ENCODE results near the gene RASD1.

Gene RASD1

GRCh38 chr17:17502741-17503565, 6.8 kb upstream of the RASD1 start:
- TF ChIP-seq CTCF (IDR thresholded peaks at IDR 0.05): no peak

GRCh38 chr17:17500999-17501605, 4.9 kb upstream of the RASD1 start:
- no peak for TF ChIP-seq CTCF (IDR thresholded peaks at IDR 0.05)

- no peak for TF ChIP-seq CTCF (IDR thresholded peaks at IDR 0.05)
Measured at GRCh38 chr17:17499402-17500145, 3.4 kb upstream of the RASD1 start.

- no peak for TF ChIP-seq CTCF (IDR thresholded peaks at IDR 0.05)
Measured at GRCh38 chr17:17498606-17499301, 2.6 kb upstream of the RASD1 start.

GRCh38 chr17:17497845-17498520, 1.8 kb upstream of the RASD1 start:
- no peak for TF ChIP-seq CTCF (IDR thresholded peaks at IDR 0.05)

GRCh38 chr17:17497065-17497844, 1.1 kb upstream of the RASD1 start:
- 0 out of 2 replicates have a peak, but pooled peaks have one; percentile 4 for TF ChIP-seq CTCF (IDR thresholded peaks at IDR 0.05)

All from LNCAP (cell line).